Stimulated activated CD4-positive, alpha-beta T cell treated with anti-CD3 and anti-CD28 coated beads, TNF-alpha, amount 100 ng/mL, for 1 hour (primary cell): Measurements from ENCODE around the gene PTPRG.

Experiments
- DNase-seq, 3 donors: peaks; one replicate each; pipeline ENCODE4 v3.0.0-alpha.2; 2020; ENCODE audit warnings: low read depth in 3 of 3, low spot score in 1 of 3

Gene PTPRG

GRCh38 chr3:61853912-61854311 is 292.5 kb downstream of the PTPRG start:
- DNase-seq: no peak

DNA sequence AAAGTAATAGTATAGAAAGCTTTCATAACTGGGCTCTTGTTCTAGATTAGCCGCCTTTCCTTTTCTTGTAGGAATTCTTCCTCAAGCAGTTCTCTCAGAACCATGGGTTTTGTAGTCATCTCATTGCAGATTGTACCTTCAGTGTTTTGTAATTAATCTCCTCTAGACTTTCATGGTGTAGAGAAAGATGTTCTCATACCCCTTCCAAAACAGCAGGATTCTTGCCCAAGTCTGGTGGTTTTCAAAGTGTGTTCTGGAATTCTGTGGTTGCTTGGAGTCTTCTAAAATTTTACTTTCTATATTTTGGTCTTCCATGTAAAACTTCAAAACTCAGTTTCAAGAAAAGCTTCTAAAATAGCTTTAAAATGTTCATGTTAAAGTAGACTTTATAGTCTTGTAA is 293.8 kb downstream of the PTPRG start:
- no peak for DNase-seq

DNA sequence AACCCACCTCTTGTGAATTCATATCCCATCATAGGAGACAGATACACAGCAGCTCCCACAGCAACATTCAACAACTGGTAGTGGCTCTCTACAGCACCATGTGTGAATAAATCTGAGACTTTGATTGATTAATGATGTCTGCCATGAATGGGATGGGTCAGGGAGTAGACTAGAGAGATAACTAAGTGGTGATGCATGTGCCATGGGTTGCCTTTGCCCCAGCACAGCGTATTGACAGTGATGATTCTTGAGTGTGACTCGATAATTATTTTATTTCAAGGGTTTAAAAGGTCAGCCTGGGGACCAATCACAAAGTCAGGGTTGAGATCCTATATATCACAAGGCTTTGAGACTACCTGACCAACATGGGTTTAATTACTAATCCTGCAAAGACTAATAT is 295.9 kb downstream of the PTPRG start:
- no peak for DNase-seq

DNA sequence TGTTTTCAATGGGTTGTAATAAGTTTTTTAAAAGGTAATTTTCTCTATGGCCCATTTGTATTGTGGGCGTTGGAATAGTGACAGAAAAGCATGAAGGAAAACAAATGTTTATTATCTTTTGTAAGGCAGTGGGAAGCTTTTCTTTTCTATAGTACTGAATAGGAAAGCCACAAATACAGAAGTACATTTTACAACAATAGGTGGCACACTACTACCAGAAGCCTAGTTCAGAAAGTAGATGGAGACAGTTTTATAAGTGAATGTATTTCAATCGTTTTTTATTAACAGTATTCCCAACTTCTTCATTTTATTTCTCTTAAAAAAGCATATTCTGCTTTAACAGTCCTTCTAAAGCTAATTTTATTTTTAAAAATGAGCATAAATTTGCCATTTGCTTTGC is 296.7 kb downstream of the PTPRG start:
- DNase-seq: no peak

DNA sequence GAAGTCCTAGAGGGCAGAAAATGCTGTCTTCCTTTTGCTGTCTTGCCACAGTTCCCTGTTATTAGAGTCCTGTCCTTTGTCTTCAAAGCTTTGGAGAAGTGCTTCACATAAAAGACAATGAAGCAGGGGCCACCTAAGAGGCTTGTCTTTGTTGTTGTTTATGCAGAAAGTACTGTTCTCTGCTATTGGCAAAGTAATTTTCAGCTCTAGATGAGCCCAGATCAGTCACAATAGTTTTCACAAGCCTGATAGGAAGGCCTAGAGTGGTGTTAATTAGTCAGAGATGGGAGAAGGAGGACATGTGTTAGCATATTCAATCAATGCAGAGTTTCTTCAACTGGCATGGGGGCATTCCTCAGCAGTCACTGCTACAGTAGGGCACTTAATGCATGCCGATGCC is 300.0 kb downstream of the PTPRG start:
- no peak for DNase-seq

- no peak for DNase-seq
These were observed 301.4 kb downstream of the PTPRG start for GRCh38 chr3:61862614-61863289.

- DNase-seq: no peak
These were observed 302.2 kb downstream of the PTPRG start for GRCh38 chr3:61863579-61863978.

DNA sequence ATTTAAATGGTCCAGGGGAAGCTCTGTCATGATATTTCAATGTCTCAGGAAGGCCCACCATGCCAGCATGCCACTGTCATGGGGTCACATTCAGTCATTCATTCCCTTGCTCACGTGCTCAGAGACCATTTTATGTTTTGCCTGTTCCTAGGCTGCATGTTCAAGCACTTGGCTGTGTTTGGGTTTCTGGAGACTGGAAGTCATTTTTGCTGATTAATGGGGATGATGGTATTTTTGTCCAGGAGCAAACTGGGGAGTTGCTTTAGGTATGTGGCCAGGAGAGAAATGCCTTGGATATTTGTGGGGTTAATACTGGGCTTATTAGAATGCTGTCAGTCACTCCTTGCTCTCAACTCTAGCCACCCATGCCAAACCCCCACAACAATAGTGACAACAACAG is 303.5 kb downstream of the PTPRG start:
- DNase-seq: no peak

GRCh38 chr3:61865466-61866152 is 304.2 kb downstream of the PTPRG start:
- DNase-seq: no peak

DNA sequence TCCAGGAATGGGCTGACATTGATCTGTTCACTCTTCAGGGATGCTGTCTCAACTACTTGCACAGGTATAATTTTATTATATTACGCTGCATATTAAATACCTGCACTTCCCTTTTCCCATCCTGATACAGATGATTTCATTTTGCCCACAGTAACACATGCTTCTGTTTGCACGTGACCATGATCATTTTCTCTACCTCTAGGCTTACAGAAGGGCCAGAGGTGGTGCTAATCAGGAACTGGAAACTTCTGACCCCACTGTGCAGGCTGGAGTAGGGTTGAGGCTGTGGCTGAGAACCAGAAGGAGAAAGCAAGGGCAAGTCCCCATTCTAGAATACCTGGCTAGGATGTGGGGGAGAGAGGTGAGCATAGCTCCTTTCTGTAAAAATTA is 304.8 kb downstream of the PTPRG start:
- DNase-seq: no peak

- DNase-seq: no peak
These were observed 305.6 kb downstream of the PTPRG start for GRCh38 chr3:61866961-61867461.

DNA sequence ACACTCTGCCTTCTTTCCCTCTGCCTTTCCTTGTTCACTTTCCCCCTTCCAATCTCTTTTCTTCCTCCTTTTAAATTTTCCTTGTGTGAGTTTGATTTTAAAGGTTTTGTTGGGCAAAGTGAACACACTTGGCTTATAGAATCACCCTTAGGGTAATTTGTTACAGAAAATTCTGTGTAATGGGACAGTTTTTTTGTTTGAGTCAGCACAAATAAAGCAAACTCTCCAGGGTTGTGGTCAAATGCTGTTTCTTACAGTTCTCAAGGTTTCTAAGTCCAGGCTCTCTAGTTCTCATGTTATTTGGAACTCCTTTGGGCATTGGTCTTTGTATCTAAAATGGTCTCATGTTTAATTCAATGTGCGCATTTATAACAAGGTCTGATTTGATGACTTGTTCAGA is 307.1 kb downstream of the PTPRG start:
- DNase-seq: no peak

GRCh38 chr3:61869371-61869770 is 308.0 kb downstream of the PTPRG start:
- DNase-seq: no peak

- no peak for DNase-seq
These were observed 310.3 kb downstream of the PTPRG start for GRCh38 chr3:61871644-61872043.

DNA sequence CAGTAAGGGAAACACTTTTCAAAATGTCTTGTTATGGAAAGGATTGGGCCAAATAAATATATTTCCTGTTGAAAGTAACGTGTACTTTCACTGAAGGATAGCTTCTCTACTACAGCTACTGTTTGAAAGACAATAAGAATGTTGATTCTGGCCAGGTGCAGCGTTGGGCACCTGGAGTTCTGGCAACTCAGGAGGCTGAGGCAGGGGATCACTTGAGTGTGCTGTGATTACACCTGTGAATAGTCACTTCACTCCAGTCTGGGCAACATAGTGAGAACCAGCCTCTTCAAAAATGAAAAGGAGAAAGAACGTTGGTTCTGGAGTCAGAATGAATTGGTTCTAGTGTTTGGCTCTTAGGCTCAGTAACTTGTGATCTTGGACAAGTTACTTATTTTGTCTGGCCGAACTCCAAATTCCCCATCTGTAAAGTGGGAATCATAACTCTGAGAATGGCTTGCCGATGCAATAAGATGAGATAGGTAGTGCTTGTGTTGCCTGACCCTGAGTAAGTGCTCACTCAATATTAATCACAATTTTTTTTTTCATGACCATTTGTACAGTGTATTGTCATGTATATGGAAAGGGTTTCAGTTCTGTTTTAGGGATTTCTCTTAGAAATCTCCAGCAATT is 310.8 kb downstream of the PTPRG start:
- no peak for DNase-seq

- no peak for DNase-seq
These were observed 313.9 kb downstream of the PTPRG start for GRCh38 chr3:61875046-61875844.

DNA sequence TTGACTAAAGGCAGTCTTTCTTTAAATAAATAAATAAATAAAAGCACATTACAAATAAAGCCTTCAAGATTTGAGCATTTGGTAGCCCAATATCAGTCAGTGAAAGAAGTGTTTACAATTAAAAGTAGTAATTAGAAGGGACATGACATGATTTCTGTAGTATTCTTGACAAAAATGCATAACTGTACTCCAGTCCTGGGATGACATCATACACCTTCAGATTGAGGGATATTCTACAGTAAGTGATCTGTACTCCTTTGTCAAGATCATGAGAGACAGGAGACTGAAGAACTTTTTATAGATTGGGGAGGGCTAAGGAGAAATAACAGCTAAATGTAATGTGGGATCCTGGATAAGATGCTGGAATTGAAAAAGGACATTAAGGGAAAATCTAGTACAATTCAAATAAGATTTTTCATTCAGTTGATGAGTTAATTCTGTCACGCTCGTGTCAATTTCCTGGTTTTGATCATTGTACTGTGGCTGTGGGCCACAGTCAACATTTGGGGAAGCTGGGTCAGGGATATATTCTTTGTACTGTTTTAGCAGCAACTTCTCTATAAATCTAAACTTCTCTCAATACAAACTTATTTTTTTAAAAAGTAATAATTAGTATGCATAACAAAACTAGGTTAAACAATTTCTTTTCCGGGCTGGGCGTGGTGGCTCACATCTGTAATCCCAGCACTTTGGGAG is 314.8 kb downstream of the PTPRG start:
- DNase-seq: no peak

GRCh38 chr3:61876797-61877196 is 315.4 kb downstream of the PTPRG start:
- DNase-seq: no peak

GRCh38 chr3:61877359-61878138 is 316.2 kb downstream of the PTPRG start:
- DNase-seq: no peak

DNA sequence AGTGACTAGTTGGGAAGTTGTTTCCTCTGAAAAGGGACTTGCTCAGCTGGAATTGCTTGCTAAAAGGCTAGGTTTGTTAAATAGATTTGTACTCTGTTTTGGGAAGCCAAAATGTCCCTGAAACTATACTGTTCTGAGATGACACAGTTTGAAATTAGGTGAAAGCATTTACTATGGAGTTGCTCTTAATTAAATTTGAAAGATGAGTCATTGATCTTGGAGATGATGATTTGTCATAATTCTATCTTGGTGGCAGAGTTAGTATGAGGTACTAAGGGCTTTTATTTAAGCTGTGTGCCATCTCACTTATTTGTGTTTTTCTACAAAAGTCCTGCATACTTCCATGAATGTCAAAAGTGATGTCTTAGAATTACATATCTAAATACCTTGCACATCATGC is 320.9 kb downstream of the PTPRG start:
- DNase-seq: no peak
